Measurements from ENCODE around the gene MAML1. TPM values are rescaled to one million over a fixed set of nuclear protein-coding genes. Genes with fewer than 3 reads are reported as not detected.

Gene MAML1
- total and polyA plus RNA-seq, 10 of the 15 experiments (the other 5 are each of a cell fraction or from before 2014, with no cell fraction given): 0.42 to 23.9 (median 7.3) TPM

- ChIA-PET RAD21 (ENCODE audit: unreplicated experiment) (interaction anchor here (1.1 to 2.2 kb wide), 2 partner anchors 23 to 35 kb away, joined by 3 to 8 read pairs; no protein-coding TSS in a partner anchor), SMC1A (ENCODE audit: uncharacterized antibody, unreplicated experiment) (interaction anchor here (0.9 to 1.6 kb wide), 4 partner anchors 20 to 119 kb away, joined by 3 read pairs; no protein-coding TSS in a partner anchor), POLR2A (no interaction called here), CTCF (interaction anchor here (0.5 to 2.5 kb wide), 8 partner anchors 8 to 159 kb away, joined by 3 to 16 read pairs (median 4); partner anchors contain the start of gene MRNIP)
- Histone ChIP-seq H3K4me3 (no peak overlapping the region), H3K27me3 (replicated peaks in 1 of 2; ENCODE audit: control insufficient read depth in 2 of 2, insufficient read depth in 2 of 2, low read length in 1 of 2) (no peaks in the 10 kb centered on the region), H4K20me1 (ENCODE audit: control insufficient read depth, insufficient read depth) (no peaks in the 10 kb centered on the region), H3K79me2 (ENCODE audit: control insufficient read depth, insufficient read depth, low read length) (no peaks in the 10 kb centered on the region), H3K36me3 (ENCODE audit: control insufficient read depth in 2 of 2, insufficient read depth in 2 of 2, low read length in 1 of 2) (peaks cover 0 to 13% of the 10 kb centered on the region in 2 experiments; a peak in 2 of 4 replicates), H3K4me1 (ENCODE audit: control insufficient read depth, insufficient read depth, low read length) (peaks cover 23% of the 10 kb centered on the region), H3K9me3 (replicated peaks; ENCODE audit: control insufficient read depth, insufficient read depth, low read length) (no peaks in the 10 kb centered on the region), H3K4me2 (ENCODE audit: control insufficient read depth, insufficient read depth) (peak overlapping the region; percentile 96; the same call in 1 of the 2 replicates), H3K27ac (ENCODE audit: control insufficient read depth, insufficient read depth) (peak overlapping the region; percentile 10; the same call in 1 of the 2 replicates), H2AFZ (ENCODE audit: control insufficient read depth, low read depth, low read length) (peak overlapping the region; percentile 22), H3K9ac (ENCODE audit: control insufficient read depth, insufficient read depth, low read length) (no peak overlapping the region)
- BruUV-seq (replicated peaks): no TSS peak
- DNase-seq (ENCODE audit: low read depth, low spot score) (no peak), FAIRE-seq (no peak), ATAC-seq (no peak)
- intact Hi-C loops (cut with micrococcal nuclease; ENCODE audit: unreplicated experiment) (loop anchor here (5.0 kb wide), 1 partner anchor 35 kb away; no protein-coding TSS in a partner anchor), in situ Hi-C loops (cut with MboI) (loop anchor here (25.0 kb wide), 1 partner anchor 290 kb away; no protein-coding TSS in a partner anchor)
- TF ChIP-seq YY1 (IDR thresholded peaks at IDR 0.05; ENCODE audit: low read depth, low read length) (no peak), SIX5 (IDR thresholded peaks at IDR 0.05; ENCODE audit: low read depth, low read length, severe bottlenecking) (no peak), BCL3 (IDR thresholded peaks at IDR 0.05; ENCODE audit: borderline replicate concordance, insufficient read depth, low read depth, low read length, poor library complexity, severe bottlenecking) (no peak), GATAD2B (conservative IDR thresholded peaks at IDR 0.05; ENCODE audit: low read depth) (no peak)
- WGBS (ENCODE audit: insufficient coverage, insufficient replicate concordance, low lambda C conversion rate, missing lambda C conversion rate): 86% methylated on average over 21 of the region's 21 CpGs
Observed at GRCh38 chr5:179796877-179797608, 64.4 kb downstream of the MAML1 start.
